Cortex of kidney (tissue), 1 donor: Measurements from ENCODE around the gene NSMCE1.
A peak's percentile ranks its signal among the peaks of the same experiment; 100 is the strongest.
"Not testable (repeated sequence)": the region's sequence is repeated elsewhere in the genome, so short reads cannot be mapped to it uniquely, and the experiment has no call there.

Experiments
- DNase-seq: peaks from one replicate; lab custom pipeline; 2025; lab: John Stamatoyannopoulos, UW

The NSMCE1 gene

GRCh38 chr16:27215660-27216059 is 52.9 kb downstream of the NSMCE1 start:
- no peak for DNase-seq

GRCh38 chr16:27214084-27214961 is 54.2 kb downstream of the NSMCE1 start:
- DNase-seq, result no peak

- DNase-seq, result no peak
Observed at GRCh38 chr16:27211026-27211425, 57.5 kb downstream of the NSMCE1 start.

- no peak for DNase-seq
Observed at GRCh38 chr16:27210174-27210573, 58.4 kb downstream of the NSMCE1 start.

- DNase-seq, result no peak
Observed at GRCh38 chr16:27209591-27209990, 59.0 kb downstream of the NSMCE1 start.

- no peak for DNase-seq
Observed at GRCh38 chr16:27208796-27209195, 59.8 kb downstream of the NSMCE1 start.

GRCh38 chr16:27208081-27208680 is 60.4 kb downstream of the NSMCE1 start:
- no peak for DNase-seq

- not testable (repeated sequence) for DNase-seq
Observed at GRCh38 chr16:27207121-27207520, 61.5 kb downstream of the NSMCE1 start.

GRCh38 chr16:27205423-27206065 is 63.0 kb downstream of the NSMCE1 start:
- DNase-seq, result no peak

- no peak for DNase-seq
Observed at GRCh38 chr16:27204312-27204915, 64.2 kb downstream of the NSMCE1 start.

- DNase-seq, result peak; percentile 96
Observed at GRCh38 chr16:27203507-27204311, 64.9 kb downstream of the NSMCE1 start, which contains the start of gene KDM8. Gene KDM8, plus strand, starts transcription at chr16:27203526. Its CDS starts 6,598 bp downstream, at chr16:27210124.

GRCh38 chr16:27202923-27203506 is 65.6 kb downstream of the NSMCE1 start:
- DNase-seq, result no peak

GRCh38 chr16:27200914-27201313 is 67.7 kb downstream of the NSMCE1 start:
- DNase-seq, result not testable (repeated sequence)

- DNase-seq, result no peak
Observed at GRCh38 chr16:27199736-27200135, 68.8 kb downstream of the NSMCE1 start.

GRCh38 chr16:27199235-27199586 is 69.4 kb downstream of the NSMCE1 start:
- DNase-seq, result no peak

- no peak for DNase-seq
Observed at GRCh38 chr16:27198451-27199234, 69.9 kb downstream of the NSMCE1 start.

- no peak for DNase-seq
Observed at GRCh38 chr16:27197004-27197403, 71.6 kb downstream of the NSMCE1 start.

GRCh38 chr16:27195941-27196595 is 72.5 kb downstream of the NSMCE1 start:
- no peak for DNase-seq

GRCh38 chr16:27195076-27195741 is 73.4 kb downstream of the NSMCE1 start:
- no peak for DNase-seq
